HG03558 (cell line): ENCODE data around the gene FDXR.

Source experiments
- ATAC-seq: cut with Tn5 transposase; IDR thresholded peaks from one replicate; pipeline ENCODE4 v1.9.1; 2021; ENCODE audit warnings: moderate number of reproducible peaks; ENCODE audit not compliant: unreplicated experiment; ENCODE audit errors: extremely low read depth

FDXR gene

GRCh38 chr17:74842146-74842598 is 30.6 kb downstream of the FDXR start:
- ATAC-seq = no peak

GRCh38 chr17:74840989-74841666 is 31.7 kb downstream of the FDXR start:
- ATAC-seq = no peak

GRCh38 chr17:74839990-74840852 is 32.6 kb downstream of the FDXR start:
- no peak for ATAC-seq

- ATAC-seq = no peak
These were observed 34.5 kb downstream of the FDXR start for GRCh38 chr17:74838274-74838673.

- ATAC-seq = no peak
These were observed 35.9 kb downstream of the FDXR start for GRCh38 chr17:74836691-74837467.

- ATAC-seq = no peak
These were observed 36.6 kb downstream of the FDXR start for GRCh38 chr17:74836191-74836590.

GRCh38 chr17:74833501-74834377 is 39.1 kb downstream of the FDXR start:
- ATAC-seq = no peak

GRCh38 chr17:74832421-74832820 is 40.4 kb downstream of the FDXR start:
- no peak for ATAC-seq

GRCh38 chr17:74831444-74832146 is 41.2 kb downstream of the FDXR start:
- no peak for ATAC-seq

- no peak for ATAC-seq
These were observed 41.9 kb downstream of the FDXR start for GRCh38 chr17:74830861-74831260.

GRCh38 chr17:74827800-74828199 is 45.0 kb downstream of the FDXR start:
- no peak for ATAC-seq

- no peak for ATAC-seq
These were observed 46.7 kb downstream of the FDXR start for GRCh38 chr17:74825952-74826719.

GRCh38 chr17:74824961-74825627 is 47.7 kb downstream of the FDXR start:
- no peak for ATAC-seq

GRCh38 chr17:74822939-74823367 is 49.8 kb downstream of the FDXR start:
- no peak for ATAC-seq

GRCh38 chr17:74822335-74822938 is 50.4 kb downstream of the FDXR start:
- ATAC-seq = no peak

- no peak for ATAC-seq
These were observed 51.0 kb downstream of the FDXR start for GRCh38 chr17:74821655-74822334.
